ENCODE results near the gene MTA3.
A peak's percentile ranks its signal among the peaks of the same experiment; 100 is the strongest.

MTA3 gene

DNA sequence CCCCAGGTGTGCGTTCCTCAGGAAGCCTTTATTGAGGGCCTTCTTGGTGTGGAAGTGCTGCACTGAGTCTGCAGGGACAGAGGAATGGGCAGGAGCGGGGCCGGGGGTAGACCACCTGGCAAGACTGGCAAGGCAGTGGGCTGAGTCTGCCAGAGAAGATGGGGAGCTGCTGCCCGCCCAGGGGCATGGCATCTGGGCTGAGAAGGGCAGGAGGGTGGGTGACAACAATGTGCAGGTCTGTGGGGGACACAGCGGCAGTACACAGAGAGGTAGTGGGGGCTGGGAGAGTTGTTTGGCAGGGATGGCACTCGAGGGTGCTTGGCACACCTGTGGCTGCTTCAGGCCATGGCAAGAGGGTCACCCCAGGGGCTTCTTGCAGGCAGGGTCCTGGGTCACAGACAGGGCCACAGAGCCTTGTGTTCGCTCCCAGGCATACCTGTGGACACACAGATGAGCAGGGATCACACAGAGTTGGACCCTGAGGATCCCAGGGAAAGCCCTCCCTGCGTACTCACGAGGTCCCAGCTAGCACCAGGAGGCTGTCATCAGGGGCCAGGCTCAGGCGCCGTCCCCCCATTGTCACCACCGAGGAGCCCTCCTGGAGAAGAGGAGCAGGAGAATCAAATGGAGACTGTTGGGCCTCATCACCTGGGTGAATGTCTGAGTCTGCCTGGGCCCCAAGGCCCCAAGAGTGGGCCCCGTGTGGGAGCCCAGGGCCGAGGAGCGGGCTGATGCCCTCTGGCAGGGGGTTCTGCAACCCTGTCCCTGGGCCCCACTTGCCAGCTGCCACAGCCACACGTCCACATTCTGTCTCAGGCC lies 198.9 kb downstream of the MTA3 start:
- in situ Hi-C loops (cut with MboI; ENCODE audit: low sequenced_read_pairs, unreplicated experiment) = no loop called here
- TF ChIP-seq, protein P1, sequence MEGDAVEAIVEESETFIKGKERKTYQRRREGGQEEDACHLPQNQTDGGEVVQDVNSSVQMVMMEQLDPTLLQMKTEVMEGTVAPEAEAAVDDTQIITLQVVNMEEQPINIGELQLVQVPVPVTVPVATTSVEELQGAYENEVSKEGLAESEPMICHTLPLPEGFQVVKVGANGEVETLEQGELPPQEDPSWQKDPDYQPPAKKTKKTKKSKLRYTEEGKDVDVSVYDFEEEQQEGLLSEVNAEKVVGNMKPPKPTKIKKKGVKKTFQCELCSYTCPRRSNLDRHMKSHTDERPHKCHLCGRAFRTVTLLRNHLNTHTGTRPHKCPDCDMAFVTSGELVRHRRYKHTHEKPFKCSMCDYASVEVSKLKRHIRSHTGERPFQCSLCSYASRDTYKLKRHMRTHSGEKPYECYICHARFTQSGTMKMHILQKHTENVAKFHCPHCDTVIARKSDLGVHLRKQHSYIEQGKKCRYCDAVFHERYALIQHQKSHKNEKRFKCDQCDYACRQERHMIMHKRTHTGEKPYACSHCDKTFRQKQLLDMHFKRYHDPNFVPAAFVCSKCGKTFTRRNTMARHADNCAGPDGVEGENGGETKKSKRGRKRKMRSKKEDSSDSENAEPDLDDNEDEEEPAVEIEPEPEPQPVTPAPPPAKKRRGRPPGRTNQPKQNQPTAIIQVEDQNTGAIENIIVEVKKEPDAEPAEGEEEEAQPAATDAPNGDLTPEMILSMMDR (IDR thresholded peaks at IDR 0.05; ENCODE audit: borderline replicate concordance, control extremely low read depth, extremely low read depth, insufficient read depth, missing control alignments) = no peak
- no peak for DNase-seq (ENCODE audit: low spot score)

DNA sequence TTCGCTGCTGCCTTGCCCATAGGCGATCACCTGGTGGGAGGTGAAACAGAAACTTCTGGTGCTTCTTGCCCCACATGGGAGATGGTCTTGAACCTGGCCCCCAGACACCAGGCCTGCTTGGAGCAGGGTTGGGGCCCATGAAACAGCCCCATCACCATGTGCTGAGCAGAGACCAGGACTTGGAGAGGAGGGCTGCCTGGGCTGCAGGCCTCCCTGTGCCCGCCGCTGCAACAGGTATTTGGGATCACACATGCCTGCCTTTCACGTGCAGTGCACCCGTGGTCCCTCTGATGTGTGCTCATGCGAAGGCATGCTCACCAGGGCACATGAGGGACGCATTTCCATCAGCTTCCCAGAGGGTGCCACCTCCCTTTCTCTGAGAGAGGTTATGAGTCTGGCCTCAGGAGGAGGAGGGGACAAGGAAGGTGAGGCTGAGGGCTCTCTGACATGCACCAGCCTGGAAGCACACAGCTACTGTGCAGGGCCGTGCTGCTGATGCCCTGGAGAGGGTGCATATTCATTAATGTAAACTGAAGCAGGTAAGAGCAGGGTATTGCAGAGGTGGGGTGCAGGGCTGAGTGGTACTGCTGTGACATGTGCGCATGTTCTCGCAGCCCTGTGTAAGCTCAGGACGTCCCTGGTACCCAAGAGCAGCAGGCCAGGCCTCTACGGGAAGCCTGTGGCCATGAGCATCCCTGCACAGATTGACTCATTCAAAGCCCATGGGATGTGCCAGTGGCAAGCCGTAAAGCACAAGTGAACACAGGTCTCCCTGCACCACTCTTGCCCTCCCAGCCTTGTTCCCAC lies 199.7 kb downstream of the MTA3 start:
- TF ChIP-seq, protein P1 (IDR thresholded peaks at IDR 0.05; ENCODE audit: borderline replicate concordance, control extremely low read depth, extremely low read depth, insufficient read depth, missing control alignments) = no peak
- in situ Hi-C loops (cut with MboI; ENCODE audit: low sequenced_read_pairs, unreplicated experiment) = no loop called here
- peak; percentile 38 for DNase-seq (ENCODE audit: low spot score)

DNA sequence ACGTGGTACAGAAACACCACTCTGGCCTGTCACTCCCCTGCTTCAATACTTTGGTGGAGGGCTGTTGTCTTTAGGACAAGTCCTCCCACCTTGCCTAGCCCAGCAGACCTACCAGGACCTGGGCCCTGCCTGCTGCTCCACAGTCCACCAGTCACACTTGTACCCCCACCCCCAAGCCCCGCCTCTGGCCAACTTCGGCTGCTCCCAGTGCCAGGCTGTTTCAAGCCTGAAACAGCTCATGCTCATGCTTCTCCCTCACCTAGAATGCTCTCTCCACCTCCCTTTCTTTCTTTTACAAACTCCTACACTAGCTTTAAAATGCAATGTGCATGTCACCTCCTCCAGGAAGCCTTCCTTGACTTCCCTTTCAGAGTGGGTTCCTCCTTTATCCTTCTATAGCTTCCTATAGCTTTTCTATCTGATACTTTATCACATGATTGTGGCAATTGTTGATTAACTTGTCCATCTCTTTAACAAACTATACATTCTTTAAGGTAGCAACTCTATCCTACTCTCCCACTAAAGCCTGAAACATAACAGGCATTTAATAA lies 200.3 kb downstream of the MTA3 start:
- in situ Hi-C loops (cut with MboI; ENCODE audit: low sequenced_read_pairs, unreplicated experiment) = no loop called here
- TF ChIP-seq, protein P1 (IDR thresholded peaks at IDR 0.05; ENCODE audit: borderline replicate concordance, control extremely low read depth, extremely low read depth, insufficient read depth, missing control alignments) = no peak
- no peak for DNase-seq (ENCODE audit: low spot score)

DNA sequence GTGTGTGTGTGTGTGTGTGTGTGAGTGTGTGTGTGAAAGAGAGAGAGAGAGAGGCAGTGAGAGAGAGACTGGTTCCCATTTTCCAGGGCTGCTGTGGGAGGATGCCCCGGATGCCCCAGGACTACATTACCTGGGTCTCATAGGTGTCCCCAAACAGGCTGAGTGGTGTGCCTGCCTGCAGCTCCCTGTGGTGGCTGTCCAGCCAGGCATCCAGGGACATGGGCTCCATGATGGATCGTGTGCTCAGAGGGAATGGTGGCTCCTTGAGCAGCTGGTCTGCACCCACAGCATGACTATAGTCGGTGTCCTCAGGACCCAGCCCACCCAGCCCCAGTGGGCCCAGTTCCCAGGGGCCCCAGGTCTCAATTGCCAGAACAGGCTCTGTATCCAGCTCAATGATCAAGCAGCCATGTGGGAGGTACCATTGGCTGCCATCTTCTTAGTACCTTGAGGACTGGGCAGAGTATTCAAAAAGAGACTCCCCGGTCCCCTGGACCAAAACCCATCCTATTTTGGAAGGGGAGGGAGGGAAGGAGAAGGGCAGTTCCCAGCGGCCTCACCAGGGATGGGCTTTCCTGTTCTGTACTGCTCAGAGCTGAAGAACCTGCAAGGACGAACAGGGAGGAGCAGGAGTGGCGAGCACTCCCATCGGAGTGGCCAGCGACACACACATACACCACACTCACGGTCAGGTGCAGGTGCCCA lies 201.3 kb downstream of the MTA3 start:
- TF ChIP-seq, protein P1 (IDR thresholded peaks at IDR 0.05; ENCODE audit: borderline replicate concordance, control extremely low read depth, extremely low read depth, insufficient read depth, missing control alignments) = no peak
- DNase-seq (ENCODE audit: low spot score) = peak; percentile 21
- in situ Hi-C loops (cut with MboI; ENCODE audit: low sequenced_read_pairs, unreplicated experiment) = no loop called here

DNA sequence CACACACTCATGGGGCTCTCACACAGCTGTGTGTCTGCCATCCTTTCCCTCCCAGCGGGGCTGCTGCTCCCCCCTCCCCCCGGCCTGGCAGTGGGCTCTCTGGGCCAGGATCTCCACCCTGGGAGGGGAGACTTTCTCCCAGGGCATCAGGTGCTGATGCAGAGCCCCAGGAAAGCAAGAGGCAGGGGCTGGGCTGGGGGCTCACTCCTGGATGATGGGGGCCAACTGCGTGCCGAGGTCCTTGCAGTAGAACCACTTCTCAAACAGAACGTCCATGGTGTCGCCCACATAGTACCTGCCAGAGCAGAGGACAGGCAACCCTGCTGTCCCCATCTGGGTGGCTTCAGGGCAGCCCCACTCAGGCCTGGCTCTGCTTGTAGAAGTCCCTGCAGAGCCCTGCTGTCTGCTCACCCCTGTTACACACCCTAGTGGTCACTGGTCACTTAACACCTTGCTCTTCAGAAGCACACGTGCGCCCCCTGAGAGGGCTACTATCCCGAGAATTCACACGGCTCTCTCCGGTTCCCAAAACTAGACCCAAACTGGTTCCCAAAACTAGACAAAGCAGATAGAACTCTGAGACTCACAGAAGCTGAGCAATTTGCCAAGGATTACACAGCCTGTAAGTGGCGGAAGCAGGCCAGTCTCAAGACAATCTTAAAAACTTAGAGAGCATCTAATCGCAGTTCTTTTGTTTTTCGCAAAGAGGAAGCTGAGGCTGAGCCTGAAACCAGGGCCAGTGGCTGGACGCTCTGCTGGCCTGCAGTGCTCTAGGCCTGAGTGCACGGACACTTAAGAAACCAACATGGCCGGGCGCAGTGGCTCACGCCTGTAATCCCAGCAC lies 202.1 kb downstream of the MTA3 start:
- peak; percentile 77 for DNase-seq (ENCODE audit: low spot score)
- in situ Hi-C loops (cut with MboI; ENCODE audit: low sequenced_read_pairs, unreplicated experiment) = no loop called here
- TF ChIP-seq, protein P1 (IDR thresholded peaks at IDR 0.05; ENCODE audit: borderline replicate concordance, control extremely low read depth, extremely low read depth, insufficient read depth, missing control alignments) = peak; percentile 24

Measured in GM13976 (cell line).